Measurements from ENCODE around the gene POLR2B.

DNA sequence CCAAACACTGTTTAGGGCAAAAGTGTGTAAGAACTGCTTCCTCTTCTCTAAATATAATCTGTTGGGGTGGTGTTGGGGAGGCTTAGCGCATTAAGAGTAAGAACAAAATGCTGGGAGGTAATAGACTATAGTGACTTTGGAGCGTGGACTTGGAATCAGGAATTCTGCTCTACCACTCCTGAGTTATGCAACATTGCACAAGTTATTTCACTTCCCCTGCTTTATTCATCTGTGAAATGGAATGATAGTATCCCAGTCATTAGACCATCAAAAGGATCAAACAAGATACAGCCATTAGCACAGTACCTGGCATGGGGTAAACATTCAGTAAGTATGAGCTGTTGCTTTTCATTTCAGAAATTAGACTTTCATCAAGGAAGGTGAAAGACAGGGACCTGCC is 72.8 kb downstream of the POLR2B start:
- TF ChIP-seq YY1 (IDR thresholded peaks at IDR 0.05; ENCODE audit: insufficient read depth, insufficient read length) = no peak
- TF ChIP-seq ZNF274 (IDR thresholded peaks at IDR 0.05; ENCODE audit: low read depth, low read length) = no peak
